GM23338 (cell line): Measurements from ENCODE around the gene HSPH1. TPM values are rescaled to one million over a fixed set of nuclear protein-coding genes. Genes with fewer than 3 reads are reported as not detected.

Experiments
- ATAC-seq: fragments of 200-7000 bp; cut with Tn5 transposase; 3 replicates; pipeline ENCODE4 v1.9.1; 2020
- DNase-seq: peaks from one replicate; pipeline ENCODE4 v3.0.0-alpha.2; 2015; ENCODE audit warnings: low spot score
- H2AFZ ChIP-seq: fragments of 200-600 bp; sonication (generic); 2 replicates; pipeline ENCODE4 v1.8.0; 2016; ENCODE audit warnings: antibody characterized with exemption, mild to moderate bottlenecking, moderate library complexity
- H3F3A ChIP-seq: fragments of 200-600 bp; sonication (generic); replicated peaks from 2 replicates; pipeline ENCODE4 v1.8.0; 2017; ENCODE audit warnings: antibody characterized with exemption, mixed run types, low read depth
- H3K27ac ChIP-seq: fragments of 200-600 bp; sonication (generic); 2 replicates; pipeline ENCODE4 v1.6.1; 2016; ENCODE audit warnings: low read depth
- H3K27me3 ChIP-seq: fragments of 200-600 bp; sonication (generic); 2 replicates; pipeline ENCODE4 v1.8.0; 2016; ENCODE audit warnings: mild to moderate bottlenecking, mixed run types, moderate library complexity; ENCODE audit not compliant: insufficient read depth
- H3K36me3 ChIP-seq: fragments of 200-600 bp; sonication (generic); 2 replicates; pipeline ENCODE4 v1.8.0; 2016; ENCODE audit warnings: mild to moderate bottlenecking; ENCODE audit not compliant: insufficient read depth
- H3K4me1 ChIP-seq: fragments of 200-600 bp; sonication (generic); 2 replicates; pipeline ENCODE4 v1.8.0; 2016; ENCODE audit warnings: mild to moderate bottlenecking, moderate library complexity; ENCODE audit not compliant: insufficient read depth
- H3K4me2 ChIP-seq: fragments of 200-600 bp; sonication (generic); 2 replicates; pipeline ENCODE4 v1.7.1; 2017; ENCODE audit warnings: mixed run types
- H3K4me3 ChIP-seq: fragments of 200-600 bp; sonication (generic); 2 replicates; pipeline ENCODE4 v1.6.1; 2016; ENCODE audit warnings: mixed run types
- H3K79me2 ChIP-seq: fragments of 200-600 bp; sonication (generic); replicated peaks from 2 replicates; pipeline ENCODE4 v1.8.0; 2017; ENCODE audit warnings: mild to moderate bottlenecking; ENCODE audit not compliant: insufficient read depth
- H3K9me2 ChIP-seq: fragments of 200-600 bp; sonication (generic); 2 replicates; pipeline ENCODE4 v1.8.0; 2017; ENCODE audit not compliant: insufficient read depth
- H4K20me1 ChIP-seq: fragments of 200-600 bp; sonication (generic); replicated peaks from 2 replicates; pipeline ENCODE4 v1.8.0; 2017; ENCODE audit warnings: mild to moderate bottlenecking; ENCODE audit not compliant: insufficient read depth
- H3K27ac Mint-ChIP-seq: 2 replicates; pipeline ENCODE4 v1.8.0; 2020; ENCODE audit warnings: inconsistent platforms, mild to moderate bottlenecking, moderate library complexity, mixed read lengths
- H3K27me3 Mint-ChIP-seq: 3 replicates; pipeline ENCODE4 v1.8.0; 2022; ENCODE audit warnings: low read depth, mild to moderate bottlenecking, moderate library complexity, mixed read lengths, inconsistent platforms; ENCODE audit not compliant: insufficient read depth, poor library complexity
- H3K36me3 Mint-ChIP-seq: 3 replicates; pipeline ENCODE4 v1.8.0; 2021; ENCODE audit warnings: low read depth, mild to moderate bottlenecking, inconsistent platforms, moderate library complexity, mixed read lengths
- H3K4me1 Mint-ChIP-seq: 3 replicates; pipeline ENCODE4 v1.8.0; 2020; ENCODE audit warnings: mild to moderate bottlenecking, inconsistent platforms, mixed read lengths
- H3K4me3 Mint-ChIP-seq: 3 replicates; pipeline ENCODE4 v1.8.0; 2021; ENCODE audit warnings: moderate library complexity, mild to moderate bottlenecking, inconsistent platforms, mixed read lengths
- H3K9me3 Mint-ChIP-seq: 3 replicates; pipeline ENCODE4 v1.8.0; 2020; ENCODE audit warnings: moderate library complexity, mild to moderate bottlenecking, inconsistent platforms, mixed read lengths
- CREB1 ChIP-seq: fragments of 250-450 bp; sonication (Bioruptor Pico); IDR thresholded peaks from 2 replicates; pipeline ENCODE4 v1.5.0; 2020; ENCODE audit warnings: low read depth, mild to moderate bottlenecking, moderate library complexity
- CTCF ChIP-seq, 2 experiments: fragments of 200-600 bp in 1 of 2; sonication (generic) in 1 of 2; conservative IDR thresholded peaks; 2 replicates each; pipeline versions ENCODE4 v1.5.1 to v1.6.1; 2016 to 2017; ENCODE audit warnings: antibody characterized with exemption in 2 of 2, low read depth in 2 of 2, mild to moderate bottlenecking in 2 of 2, moderate library complexity in 1 of 2
- ETS1 ChIP-seq: IDR thresholded peaks from 2 replicates; pipeline ENCODE4 v1.6.1; 2016; ENCODE audit warnings: antibody characterized with exemption
- EZH2 ChIP-seq: fragments of 200-600 bp; sonication (generic); IDR thresholded peaks from one replicate; pipeline ENCODE4 v1.8.0; 2017; ENCODE audit warnings: antibody characterized with exemption, mild to moderate bottlenecking, low read depth; ENCODE audit not compliant: unreplicated experiment
- JUNB ChIP-seq: IDR thresholded peaks from one replicate; pipeline ENCODE4 v1.6.1; 2016; ENCODE audit warnings: antibody characterized with exemption; ENCODE audit not compliant: unreplicated experiment
- NANOG ChIP-seq: IDR thresholded peaks from 2 replicates; pipeline ENCODE4 v1.6.1; 2016; ENCODE audit warnings: antibody characterized with exemption, borderline replicate concordance
- POLR2AphosphoS5 ChIP-seq: IDR thresholded peaks from 2 replicates; pipeline ENCODE4 v1.6.1; 2016; ENCODE audit warnings: antibody characterized with exemption, low read depth
- REST ChIP-seq: IDR thresholded peaks from one replicate; pipeline ENCODE4 v1.6.1; 2018; ENCODE audit warnings: antibody characterized with exemption; ENCODE audit not compliant: unreplicated experiment
- STAT1 ChIP-seq: IDR thresholded peaks from one replicate; pipeline ENCODE4 v1.6.1; 2016; ENCODE audit warnings: antibody characterized with exemption; ENCODE audit not compliant: unreplicated experiment
- ZNF114 ChIP-seq: fragments of 250-450 bp; sonication (Bioruptor Pico); IDR thresholded peaks from 2 replicates; pipeline ENCODE4 v1.5.0; 2020; ENCODE audit warnings: mild to moderate bottlenecking, moderate library complexity
- ZNF331 ChIP-seq: fragments of 250-450 bp; sonication (Bioruptor Pico); IDR thresholded peaks from 2 replicates; pipeline ENCODE4 v1.5.0; 2020; ENCODE audit warnings: low read depth, mild to moderate bottlenecking, moderate library complexity
- polyA plus RNA-seq: library from polyadenylated mRNA; unstranded; fragments of >200 nt; fragmentation: Nextera tagmentation; extraction: Ambion mirVana; gene quantifications from 2 replicates; pipeline ENCODE4 v1.2.1, GENCODE V29; 2016
- total RNA-seq: library from RNA; depleted of rRNA; stranded (reverse); fragments of >200 nt; shearing (Covaris generic); gene quantifications from 2 replicates; pipeline ENCODE4 v1.2.3, GENCODE V29; 2014

The HSPH1 gene
- total and polyA plus RNA-seq, 2 experiments from 2014 or later: 112 to 147 TPM

- no peak for TF ChIP-seq CTCF (conservative IDR thresholded peaks at IDR 0.05; ENCODE audit: low read depth in 2 of 2)
- TF ChIP-seq JUNB: no peak
- TF ChIP-seq ZNF331 (CRISPR knock-in tag): no peak
- TF ChIP-seq ZNF114 (CRISPR knock-in tag): no peak
- no peak for TF ChIP-seq STAT1
- no peak for TF ChIP-seq NANOG
- no peak overlapping the region for H2AFZ ChIP-seq
- no peak overlapping the region for H3K4me2 ChIP-seq
- no peaks in the 10 kb centered on the region for H3K4me1 ChIP-seq
- H3K27me3 ChIP-seq: no peaks in the 10 kb centered on the region
- Mint-ChIP-seq H3K27me3 (no peaks in the 10 kb centered on the region), H3K27ac (no peak overlapping the region), H3K4me1 (peaks cover 2% of the 10 kb centered on the region), H3K4me3 (no peak overlapping the region), H3K36me3 (no peaks in the 10 kb centered on the region; the same call in 2 of the 3 replicates), H3K9me3 (peaks cover 6% of the 10 kb centered on the region; the same call in 2 of the 3 replicates)
- no peaks in the 10 kb centered on the region for H3F3A ChIP-seq
- no peak for ATAC-seq
- H4K20me1 ChIP-seq: no peaks in the 10 kb centered on the region
- no peak overlapping the region for H3K27ac ChIP-seq
- no peak overlapping the region for H3K4me3 ChIP-seq
- no peak for DNase-seq
- H3K79me2 ChIP-seq: no peaks in the 10 kb centered on the region
- no peaks in the 10 kb centered on the region for H3K36me3 ChIP-seq
- H3K9me2 ChIP-seq: no peaks in the 10 kb centered on the region
Observed at GRCh38 chr13:31191748-31192147, 30.0 kb upstream of the HSPH1 start.

GRCh38 chr13:31184981-31185645 is 23.4 kb upstream of the HSPH1 start:
- Mint-ChIP-seq H3K27ac (no peak overlapping the region), H3K27me3 (peaks cover 6% of the 10 kb centered on the region), H3K4me1 (peaks cover 5% of the 10 kb centered on the region), H3K36me3 (peaks cover 3% of the 10 kb centered on the region; the same call in 1 of the 3 replicates), H3K9me3 (peaks cover 11% of the 10 kb centered on the region), H3K4me3 (no peak overlapping the region)
- no peaks in the 10 kb centered on the region for H3K9me2 ChIP-seq
- no peaks in the 10 kb centered on the region for H3F3A ChIP-seq
- no peaks in the 10 kb centered on the region for H3K79me2 ChIP-seq
- no peaks in the 10 kb centered on the region; the same call in 1 of the 2 replicates for H3K36me3 ChIP-seq
- H3K4me2 ChIP-seq: no peak overlapping the region
- H3K27ac ChIP-seq: no peak overlapping the region
- peak overlapping the region; percentile 33; the same call in 1 of the 2 replicates for H2AFZ ChIP-seq
- H3K4me1 ChIP-seq: 0 out of 2 replicates have a peak, but pooled peaks cover 6% of the 10 kb centered on the region
- ATAC-seq (no peak), DNase-seq (no peak)
- no peaks in the 10 kb centered on the region for H3K27me3 ChIP-seq
- H3K4me3 ChIP-seq: no peak overlapping the region
- no peaks in the 10 kb centered on the region for H4K20me1 ChIP-seq
- TF ChIP-seq CREB1 (CRISPR knock-in tag) (no peak), STAT1 (no peak), CTCF (conservative IDR thresholded peaks at IDR 0.05; ENCODE audit: low read depth in 2 of 2) (no peak), REST (no peak), ZNF114 (CRISPR knock-in tag) (no peak), JUNB (no peak), ETS1 (no peak), ZNF331 (CRISPR knock-in tag) (no peak), NANOG (no peak), EZH2 (no peak), POLR2AphosphoS5 (no peak)
